Measurements from ENCODE around the gene GDNF. TPM values are rescaled to one million over a fixed set of nuclear protein-coding genes. Genes with fewer than 3 reads are reported as not detected.

The GDNF gene
- total and polyA plus RNA-seq, 10 donors, result 0.02 to 0.88 (median 0.15) TPM; not detected in 2

DNA sequence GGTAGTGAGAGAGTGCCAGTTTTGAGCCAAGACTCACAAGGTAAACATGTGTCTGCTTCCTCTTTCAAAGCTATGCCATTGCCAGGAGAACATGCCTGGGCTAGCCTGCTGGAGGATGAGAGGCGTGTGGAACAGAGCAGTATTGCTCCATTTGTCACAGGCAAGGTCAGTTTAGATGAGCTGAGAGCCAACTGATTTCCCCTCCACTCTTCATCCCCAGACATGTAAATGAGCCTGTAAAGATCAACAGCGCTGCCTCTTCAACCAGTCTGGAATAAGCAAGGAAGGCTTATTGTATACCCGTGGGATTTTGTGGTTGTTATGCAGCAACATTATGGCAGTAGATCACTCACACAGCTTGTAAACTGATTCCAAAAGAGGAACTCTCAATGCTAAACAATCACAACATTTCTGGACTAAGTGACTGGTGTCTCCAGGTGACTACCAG, 8.2 kb upstream of the GDNF start:
- H3K4me3 ChIP-seq, result no peak overlapping the region
- H3K27ac ChIP-seq, result no peak overlapping the region
- H3K4me1 ChIP-seq, result no peaks in the 10 kb centered on the region
- DNase-seq, result no peak
- no peaks in the 10 kb centered on the region for H3K36me3 ChIP-seq
- WGBS, 5 donors, result 36 to 67% (median 57%) methylated on average over 3 of the region's 3 CpGs
- intact Hi-C loops (cut with DNase I; ENCODE audit: low total_unique reads), result no loop called here
- TF ChIP-seq POLR2A (IDR thresholded peaks at IDR 0.05) (no peak), POLR2AphosphoS5 (IDR thresholded peaks at IDR 0.05) (no peak)
- TF ChIP-seq, protein P1, sequence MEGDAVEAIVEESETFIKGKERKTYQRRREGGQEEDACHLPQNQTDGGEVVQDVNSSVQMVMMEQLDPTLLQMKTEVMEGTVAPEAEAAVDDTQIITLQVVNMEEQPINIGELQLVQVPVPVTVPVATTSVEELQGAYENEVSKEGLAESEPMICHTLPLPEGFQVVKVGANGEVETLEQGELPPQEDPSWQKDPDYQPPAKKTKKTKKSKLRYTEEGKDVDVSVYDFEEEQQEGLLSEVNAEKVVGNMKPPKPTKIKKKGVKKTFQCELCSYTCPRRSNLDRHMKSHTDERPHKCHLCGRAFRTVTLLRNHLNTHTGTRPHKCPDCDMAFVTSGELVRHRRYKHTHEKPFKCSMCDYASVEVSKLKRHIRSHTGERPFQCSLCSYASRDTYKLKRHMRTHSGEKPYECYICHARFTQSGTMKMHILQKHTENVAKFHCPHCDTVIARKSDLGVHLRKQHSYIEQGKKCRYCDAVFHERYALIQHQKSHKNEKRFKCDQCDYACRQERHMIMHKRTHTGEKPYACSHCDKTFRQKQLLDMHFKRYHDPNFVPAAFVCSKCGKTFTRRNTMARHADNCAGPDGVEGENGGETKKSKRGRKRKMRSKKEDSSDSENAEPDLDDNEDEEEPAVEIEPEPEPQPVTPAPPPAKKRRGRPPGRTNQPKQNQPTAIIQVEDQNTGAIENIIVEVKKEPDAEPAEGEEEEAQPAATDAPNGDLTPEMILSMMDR (IDR thresholded peaks at IDR 0.05 in 8 of 11, conservative IDR thresholded peaks at IDR 0.05 in 3 of 11), result no peak
- H3K9me3 ChIP-seq, result no peaks in the 10 kb centered on the region
- peaks cover 0 to 14% (median 4%) of the 10 kb centered on the region in 7 donors for H3K27me3 ChIP-seq (replicated peaks in 1 of 7)

DNA sequence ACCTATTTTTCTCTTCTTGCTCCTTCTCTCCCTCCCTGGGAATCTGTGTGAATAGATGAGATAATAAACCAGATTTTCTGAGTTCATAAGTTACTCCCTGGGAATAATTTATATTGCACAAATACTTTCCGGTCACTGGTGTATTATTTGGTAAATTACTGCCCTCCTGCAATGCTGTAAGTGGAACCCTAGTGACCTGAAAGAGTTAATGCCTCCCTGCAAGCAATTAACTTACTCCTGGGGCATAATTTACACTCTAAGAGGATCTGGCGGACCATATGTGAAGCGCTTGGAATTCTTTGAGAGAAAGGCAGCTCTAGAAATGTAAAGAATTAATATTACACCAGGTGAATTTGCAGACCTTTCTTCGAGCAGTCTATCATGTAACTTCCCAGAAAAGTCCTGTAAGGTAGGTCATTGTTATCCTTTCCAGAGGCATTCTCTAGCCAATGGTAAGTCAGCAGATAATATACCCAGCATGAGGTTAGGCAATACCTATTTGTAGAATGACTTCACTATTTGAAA, 7.0 kb upstream of the GDNF start:
- TF ChIP-seq POLR2AphosphoS5 (IDR thresholded peaks at IDR 0.05) (no peak), POLR2A (IDR thresholded peaks at IDR 0.05) (no peak)
- TF ChIP-seq, protein P1 (IDR thresholded peaks at IDR 0.05 in 8 of 11, conservative IDR thresholded peaks at IDR 0.05 in 3 of 11), result no peak
- Histone ChIP-seq H3K9me3 (no peaks in the 10 kb centered on the region), H3K4me1 (no peaks in the 10 kb centered on the region), H3K27me3 (replicated peaks in 1 of 7) (peaks cover 0 to 25% (median 10%) of the 10 kb centered on the region in 7 donors), H3K36me3 (no peaks in the 10 kb centered on the region), H3K27ac (no peak overlapping the region), H3K4me3 (no peak overlapping the region)
- intact Hi-C loops (cut with DNase I; ENCODE audit: low total_unique reads), result no loop called here
- WGBS, 5 donors, result 84 to 91% (median 85%) methylated on average over 4 of the region's 4 CpGs
- DNase-seq, result no peak

DNA sequence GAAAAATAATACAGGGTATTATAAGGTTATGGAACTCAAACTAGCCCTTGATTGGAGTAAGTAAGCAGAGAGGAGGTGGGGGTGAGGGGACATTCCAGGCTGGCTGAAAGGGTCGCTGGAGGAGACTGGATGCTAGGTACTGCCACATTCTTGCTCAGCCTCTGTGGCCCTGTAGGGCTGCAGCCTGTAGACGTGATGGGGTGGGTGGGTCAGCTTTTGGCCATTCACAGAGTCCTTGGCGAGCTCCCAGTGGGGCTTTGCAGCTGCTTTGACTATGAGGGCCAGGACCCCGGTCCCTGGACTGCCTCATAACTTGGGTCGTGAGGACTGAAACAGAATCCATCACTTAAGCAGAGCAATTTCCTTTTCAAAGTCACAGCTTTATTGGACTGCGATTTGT, 4.2 kb upstream of the GDNF start:
- Histone ChIP-seq H3K9me3 (no peaks in the 10 kb centered on the region), H3K4me1 (peaks cover 7 to 20% (median 15%) of the 10 kb centered on the region in 6 donors), H3K36me3 (no peaks in the 10 kb centered on the region), H3K27me3 (replicated peaks in 1 of 7) (peaks cover 0 to 54% (median 37%) of the 10 kb centered on the region in 7 donors), H3K4me3 (no peak overlapping the region), H3K27ac (no peak overlapping the region)
- intact Hi-C loops (cut with DNase I; ENCODE audit: low total_unique reads), result no loop called here
- TF ChIP-seq, protein P1 (IDR thresholded peaks at IDR 0.05 in 8 of 11, conservative IDR thresholded peaks at IDR 0.05 in 3 of 11), result no peak
- 36 to 52% (median 42%) methylated on average over 6 of the region's 6 CpGs for WGBS, 5 donors
- no peak for DNase-seq

DNA sequence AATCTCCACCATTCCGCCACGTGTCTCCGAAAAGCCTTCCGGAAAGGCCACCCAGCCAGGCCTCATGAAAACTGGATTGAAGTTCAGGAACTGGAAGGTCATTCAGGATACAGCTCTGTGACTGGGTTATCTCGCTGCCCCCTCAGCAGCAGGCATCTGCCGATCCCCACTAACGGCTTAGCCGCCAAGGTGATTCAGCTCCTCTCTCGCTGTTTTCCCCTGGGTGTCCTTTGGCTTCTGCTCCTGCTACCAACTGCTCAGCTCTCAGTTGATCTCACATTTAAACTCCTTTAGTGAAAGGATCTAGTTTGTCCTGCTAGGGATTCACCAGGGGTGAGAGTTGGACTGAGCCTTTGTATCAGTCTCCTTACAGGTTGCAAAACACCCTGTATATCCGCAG, 2.2 kb upstream of the GDNF start:
- WGBS, 5 donors, result 52 to 73% (median 60%) methylated on average over 9 to 10 of the region's 10 CpGs
- no peak overlapping the region for H3K4me3 ChIP-seq
- H3K27me3 ChIP-seq (replicated peaks in 1 of 7), result peaks cover 0 to 73% (median 57%) of the 10 kb centered on the region in 7 donors
- DNase-seq, result no peak
- no peak for TF ChIP-seq POLR2AphosphoS5 (IDR thresholded peaks at IDR 0.05)
- TF ChIP-seq POLR2A (IDR thresholded peaks at IDR 0.05), result no peak
- TF ChIP-seq, protein P1 (IDR thresholded peaks at IDR 0.05 in 8 of 11, conservative IDR thresholded peaks at IDR 0.05 in 3 of 11), result no peak
- H3K36me3 ChIP-seq, result no peaks in the 10 kb centered on the region
- no peaks in the 10 kb centered on the region for H3K9me3 ChIP-seq
- intact Hi-C loops (cut with DNase I; ENCODE audit: low total_unique reads), result no loop called here
- no peak overlapping the region for H3K27ac ChIP-seq
- peaks cover 24 to 40% (median 35%) of the 10 kb centered on the region in 6 donors for H3K4me1 ChIP-seq

All from spleen (tissue), 11 donors.